GM12878 (cell line): Measurements from ENCODE around the gene JAKMIP1. TPM values are rescaled to one million over a fixed set of nuclear protein-coding genes. Genes with fewer than 3 reads are reported as not detected.

Experiments
- ATAC-seq: fragments of 200-7000 bp; cut with Tn5 transposase; 3 replicates; pipeline ENCODE4 v1.9.1; 2020; ENCODE audit warnings: mild to moderate bottlenecking, moderate library complexity
- BruUV-seq: library from RNA; stranded (reverse); fragments of 400-500 nt; replicated peaks from 2 replicates; lab custom pipeline; 2021; lab: Mats Ljungman, UMichigan
- CTCF ChIA-PET: fragments of 300-600 bp; sonication (Branson Sonifier 250); formaldehyde crosslinking; extraction: SDS; loops from one replicate; lab custom pipeline; 2021; ENCODE audit warnings: inconsistent platforms; lab: Yijun Ruan, JAX
- POLR2A ChIA-PET: fragments of 350-600 bp; formaldehyde crosslinking; extraction: SDS; loops from one replicate; lab custom pipeline; 2021; ENCODE audit warnings: inconsistent platforms; lab: Charles Lee
- RAD21 ChIA-PET: fragments of 300-600 bp; sonication (Branson Sonifier 250); formaldehyde crosslinking; loops from one replicate; lab custom pipeline; 2023; ENCODE audit warnings: antibody characterized with exemption; ENCODE audit not compliant: unreplicated experiment; lab: Charles Lee
- SMC1A ChIA-PET: fragments of 300-600 bp; sonication (Branson Sonifier 250); formaldehyde crosslinking; loops from one replicate; lab custom pipeline; 2023; ENCODE audit not compliant: unreplicated experiment, uncharacterized antibody; lab: Charles Lee
- DNase-seq: peaks from one replicate; pipeline ENCODE4 v3.0.0-alpha.2; 2011; ENCODE audit warnings: low read depth, low spot score
- FAIRE-seq: peaks from 3 replicates; lab custom pipeline; 2011; peaks lifted over from hg19 to GRCh38; lab: Jason Lieb, UNC
- H2AFZ ChIP-seq: 2 replicates; pipeline ENCODE4 v1.6.0; 2011; ENCODE audit warnings: low read depth, low read length, control low read depth; ENCODE audit not compliant: control insufficient read depth
- H3K27ac ChIP-seq: 2 replicates; pipeline ENCODE4 v1.5.1; 2011; ENCODE audit warnings: control low read depth; ENCODE audit not compliant: control insufficient read depth, insufficient read depth
- H3K27me3 ChIP-seq, 2 experiments: replicated peaks in 1 of 2; 2 replicates each; pipeline versions ENCODE4 v1.6.0 to v1.6.1; 2011; ENCODE audit warnings: low read length in 1 of 2; ENCODE audit not compliant: control insufficient read depth in 2 of 2, insufficient read depth in 2 of 2
- H3K36me3 ChIP-seq, 2 experiments: 2 replicates each; pipeline ENCODE4 v1.5.1; 2011; ENCODE audit warnings: low read length in 1 of 2; ENCODE audit not compliant: control insufficient read depth in 2 of 2, insufficient read depth in 2 of 2
- H3K4me1 ChIP-seq: 2 replicates; pipeline ENCODE4 v1.6.1; 2011; ENCODE audit warnings: mild to moderate bottlenecking, low read length, moderate library complexity, mixed read lengths; ENCODE audit not compliant: control insufficient read depth, insufficient read depth
- H3K4me2 ChIP-seq: 2 replicates; pipeline ENCODE4 v1.6.0; 2011; ENCODE audit warnings: control low read depth; ENCODE audit not compliant: control insufficient read depth, insufficient read depth
- H3K4me3 ChIP-seq: fragments of 200-600 bp; sonication (generic); 2 replicates; pipeline ENCODE4 v1.5.1; 2016
- H3K79me2 ChIP-seq: 2 replicates; pipeline ENCODE4 v1.6.0; 2011; ENCODE audit warnings: low read length; ENCODE audit not compliant: control insufficient read depth, insufficient read depth
- H3K9ac ChIP-seq: 2 replicates; pipeline ENCODE4 v1.8.0; 2011; ENCODE audit warnings: low read length, control low read depth, mixed read lengths; ENCODE audit not compliant: control insufficient read depth, insufficient read depth
- H3K9me3 ChIP-seq: replicated peaks from 3 replicates; pipeline ENCODE4 v1.5.1; 2011; ENCODE audit warnings: mild to moderate bottlenecking, low read length; ENCODE audit not compliant: control insufficient read depth, insufficient read depth
- H4K20me1 ChIP-seq: 2 replicates; pipeline ENCODE4 v1.6.0; 2011; ENCODE audit not compliant: control insufficient read depth, insufficient read depth
- GATAD2B ChIP-seq: fragments of 450-650 bp; conservative IDR thresholded peaks from 2 replicates; pipeline ENCODE4 v1.6.1; 2017; ENCODE audit warnings: low read depth, mild to moderate bottlenecking, moderate library complexity
- PAX8 ChIP-seq: fragments of 450-650 bp; IDR thresholded peaks from 2 replicates; pipeline ENCODE4 v1.6.1; 2017; ENCODE audit warnings: mild to moderate bottlenecking, moderate library complexity
- WGBS: methylation state at CpG from one replicate; pipeline ENCODE4 v1.1.6; 2016; ENCODE audit warnings: low lambda C conversion rate; ENCODE audit not compliant: insufficient replicate concordance, insufficient coverage; ENCODE audit errors: missing lambda C conversion rate; 5-methylcytosine and 5-hydroxymethylcytosine counted together
- in situ Hi-C: fragments of 300-500 bp; cut with MboI; formaldehyde crosslinking; loops from 9 replicates; pipeline ENCODE4 v1.14.3; 2018; ENCODE audit warnings: mixed read lengths
- intact Hi-C: fragments of 100-400 bp; cut with micrococcal nuclease; formaldehyde crosslinking; loops from one replicate; pipeline ENCODE4 v1.14.2; 2022; ENCODE audit not compliant: unreplicated experiment
- polyA plus RNA-seq, 11 experiments: library from polyadenylated mRNA; depleted of rRNA in 4 of 11; unstranded in 6 of 11; stranded (reverse) in 5 of 11; fragments of >200 nt; fragmentation: Nextera tagmentation in 4 of 11; fragmentation: Illumina TruSeq in 1 of 11; extraction: Ambion mirVana in 4 of 11; extraction: Trizol in 1 of 11; gene quantifications; 1 replicate in 1 of 11; 2 replicates in 10 of 11; pipeline versions ENCODE4 v1.2.1 to v1.2.3, GENCODE V29; 2011 to 2016; ENCODE audit warnings: inconsistent platforms in 2 of 11, missing spikeins in 2 of 11, low read depth in 1 of 11
- total RNA-seq, 4 experiments: library from RNA; depleted of rRNA in 3 of 4; stranded (reverse); fragments of >200 nt in 3 of 4; fragmentation: Illumina TruSeq in 1 of 4; extraction: Trizol in 1 of 4; gene quantifications; 2 replicates each; pipeline versions ENCODE4 v1.2.1 to v1.2.3, GENCODE V29; 2013 to 2021
- TF ChIP-seq, protein P1 (sequence below), 3 experiments: IDR thresholded peaks in 2 of 3; conservative IDR thresholded peaks in 1 of 3; 2 replicates each; pipeline ENCODE4 v1.5.1; 2011; ENCODE audit warnings: low read depth in 3 of 3, low read length in 3 of 3, mild to moderate bottlenecking in 3 of 3, control low read depth in 2 of 3, moderate library complexity in 2 of 3, inconsistent platforms in 1 of 3, mixed read lengths in 1 of 3; ENCODE audit not compliant: control insufficient read depth in 2 of 3, insufficient read depth in 1 of 3; ENCODE audit errors: extremely low read depth in 1 of 3
- TF ChIP-seq, protein P2 (sequence below): fragments of 450-650 bp; IDR thresholded peaks from 2 replicates; pipeline ENCODE4 v1.6.1; 2017; ENCODE audit warnings: mild to moderate bottlenecking, low read depth, inconsistent platforms; ENCODE audit not compliant: poor library complexity, severe bottlenecking

JAKMIP1 gene
- total and polyA plus RNA-seq, 10 of the 15 experiments (the other 5 are each of a cell fraction or from before 2014, with no cell fraction given): 0.52 to 16.7 (median 12.3) TPM

DNA sequence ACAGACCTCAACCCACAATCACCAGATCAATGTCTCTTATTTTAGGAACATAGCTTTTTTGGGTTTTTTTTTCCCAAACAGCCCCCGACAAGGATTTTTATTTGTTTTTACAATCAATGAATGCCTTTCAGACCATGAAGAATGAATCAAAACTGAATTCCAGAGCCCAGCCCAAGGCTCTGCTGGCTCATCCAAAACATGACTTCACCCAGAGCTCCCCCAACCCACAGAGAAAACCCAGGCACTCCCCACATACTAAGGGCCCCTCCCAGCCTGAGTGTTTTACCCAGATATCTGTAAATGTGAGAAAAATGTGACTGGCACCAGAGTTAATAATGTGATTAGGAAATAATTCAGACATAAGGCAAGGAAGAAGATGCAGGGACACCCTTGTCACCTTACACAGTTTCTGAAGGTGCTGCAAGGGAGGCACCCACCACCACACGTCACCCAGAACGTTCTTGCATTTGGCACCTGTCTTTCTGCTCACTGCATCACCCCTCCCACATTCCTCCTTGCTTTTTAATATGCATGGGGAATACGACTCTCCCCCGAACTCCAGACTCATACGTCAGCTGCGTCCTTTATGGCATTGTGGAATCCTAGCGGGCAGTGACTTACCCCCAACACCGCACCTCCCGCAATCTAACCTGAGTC, 134.3 kb downstream of the JAKMIP1 start:
- no peaks in the 10 kb centered on the region; the same call in 1 of the 3 replicates for H3K9me3 ChIP-seq
- CTCF ChIA-PET: interaction anchor here (1.5 kb wide), 1 partner anchor 262 kb away, joined by 3 read pairs; no protein-coding TSS in a partner anchor
- no peaks in the 10 kb centered on the region for H4K20me1 ChIP-seq
- no peak overlapping the region for H3K9ac ChIP-seq
- FAIRE-seq (no peak), ATAC-seq (no peak), DNase-seq (no peak)
- RAD21 ChIA-PET: no interaction called here
- no peak overlapping the region for H2AFZ ChIP-seq
- no peak overlapping the region for H3K4me3 ChIP-seq
- POLR2A ChIA-PET: no interaction called here
- TF ChIP-seq, protein P1, sequence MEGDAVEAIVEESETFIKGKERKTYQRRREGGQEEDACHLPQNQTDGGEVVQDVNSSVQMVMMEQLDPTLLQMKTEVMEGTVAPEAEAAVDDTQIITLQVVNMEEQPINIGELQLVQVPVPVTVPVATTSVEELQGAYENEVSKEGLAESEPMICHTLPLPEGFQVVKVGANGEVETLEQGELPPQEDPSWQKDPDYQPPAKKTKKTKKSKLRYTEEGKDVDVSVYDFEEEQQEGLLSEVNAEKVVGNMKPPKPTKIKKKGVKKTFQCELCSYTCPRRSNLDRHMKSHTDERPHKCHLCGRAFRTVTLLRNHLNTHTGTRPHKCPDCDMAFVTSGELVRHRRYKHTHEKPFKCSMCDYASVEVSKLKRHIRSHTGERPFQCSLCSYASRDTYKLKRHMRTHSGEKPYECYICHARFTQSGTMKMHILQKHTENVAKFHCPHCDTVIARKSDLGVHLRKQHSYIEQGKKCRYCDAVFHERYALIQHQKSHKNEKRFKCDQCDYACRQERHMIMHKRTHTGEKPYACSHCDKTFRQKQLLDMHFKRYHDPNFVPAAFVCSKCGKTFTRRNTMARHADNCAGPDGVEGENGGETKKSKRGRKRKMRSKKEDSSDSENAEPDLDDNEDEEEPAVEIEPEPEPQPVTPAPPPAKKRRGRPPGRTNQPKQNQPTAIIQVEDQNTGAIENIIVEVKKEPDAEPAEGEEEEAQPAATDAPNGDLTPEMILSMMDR (IDR thresholded peaks at IDR 0.05 in 2 of 3, conservative IDR thresholded peaks at IDR 0.05 in 1 of 3; ENCODE audit: control insufficient read depth in 2 of 3, extremely low read depth in 1 of 3, insufficient read depth in 1 of 3, low read depth in 3 of 3, low read length in 3 of 3): no peak
- TF ChIP-seq, protein P2, sequence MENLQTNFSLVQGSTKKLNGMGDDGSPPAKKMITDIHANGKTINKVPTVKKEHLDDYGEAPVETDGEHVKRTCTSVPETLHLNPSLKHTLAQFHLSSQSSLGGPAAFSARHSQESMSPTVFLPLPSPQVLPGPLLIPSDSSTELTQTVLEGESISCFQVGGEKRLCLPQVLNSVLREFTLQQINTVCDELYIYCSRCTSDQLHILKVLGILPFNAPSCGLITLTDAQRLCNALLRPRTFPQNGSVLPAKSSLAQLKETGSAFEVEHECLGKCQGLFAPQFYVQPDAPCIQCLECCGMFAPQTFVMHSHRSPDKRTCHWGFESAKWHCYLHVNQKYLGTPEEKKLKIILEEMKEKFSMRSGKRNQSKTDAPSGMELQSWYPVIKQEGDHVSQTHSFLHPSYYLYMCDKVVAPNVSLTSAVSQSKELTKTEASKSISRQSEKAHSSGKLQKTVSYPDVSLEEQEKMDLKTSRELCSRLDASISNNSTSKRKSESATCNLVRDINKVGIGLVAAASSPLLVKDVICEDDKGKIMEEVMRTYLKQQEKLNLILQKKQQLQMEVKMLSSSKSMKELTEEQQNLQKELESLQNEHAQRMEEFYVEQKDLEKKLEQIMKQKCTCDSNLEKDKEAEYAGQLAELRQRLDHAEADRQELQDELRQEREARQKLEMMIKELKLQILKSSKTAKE: no peak
- no peak for TF ChIP-seq GATAD2B
- no peak for TF ChIP-seq PAX8
- no peak overlapping the region for H3K4me2 ChIP-seq
- 70% methylated on average over 10 of the region's 10 CpGs for WGBS
- no peaks in the 10 kb centered on the region for H3K27me3 ChIP-seq
- no peaks in the 10 kb centered on the region for H3K79me2 ChIP-seq
- SMC1A ChIA-PET: interaction anchor here (0.8 kb wide), 1 partner anchor 32 kb away, joined by 3 read pairs; no protein-coding TSS in a partner anchor
- no TSS peak for BruUV-seq
- H3K4me1 ChIP-seq: no peaks in the 10 kb centered on the region
- H3K27ac ChIP-seq: no peak overlapping the region
- in situ Hi-C loops: no loop called here
- intact Hi-C loops: no loop called here
- H3K36me3 ChIP-seq: peaks cover 2 to 4% of the 10 kb centered on the region in 2 experiments; a peak in 3 of 4 replicates
